Activated CD8-positive, alpha-beta T cell treated with anti-CD3 and anti-CD28 coated beads for 36 hours (primary cell): ENCODE results near the gene RALB. TPM values are rescaled to one million over a fixed set of nuclear protein-coding genes. Genes with fewer than 3 reads are reported as not detected.

Source experiments
- ATAC-seq: fragments of 200-7000 bp; cut with Tn5 transposase; one replicate; pipeline ENCODE4 v1.10.0; 2021; ENCODE audit warnings: mild to moderate bottlenecking, moderate library complexity
- CTCF ChIA-PET: fragments of 350-600 bp; sonication (Branson Sonifier 250); formaldehyde crosslinking; loops from one replicate; lab custom pipeline; 2021; ENCODE audit warnings: antibody characterized with exemption; lab: Charles Lee
- POLR2A ChIA-PET: fragments of 350-600 bp; sonication (Branson Sonifier 250); formaldehyde crosslinking; loops from one replicate; lab custom pipeline; 2021; ENCODE audit warnings: antibody characterized with exemption; lab: Charles Lee
- DNase-seq: peaks from one replicate; pipeline ENCODE4 v3.0.0-alpha.2; 2020
- H3K27ac Mint-ChIP-seq: one replicate; pipeline ENCODE4 v1.8.0; 2021; ENCODE audit warnings: mild to moderate bottlenecking, mixed read lengths
- H3K27me3 Mint-ChIP-seq: one replicate; pipeline ENCODE4 v1.8.0; 2021; ENCODE audit warnings: mixed read lengths
- H3K36me3 Mint-ChIP-seq: one replicate; pipeline ENCODE4 v1.8.0; 2021; ENCODE audit warnings: low read depth, mixed read lengths
- H3K4me1 Mint-ChIP-seq: one replicate; pipeline ENCODE4 v1.8.0; 2021; ENCODE audit warnings: low read depth, mixed read lengths
- H3K4me3 Mint-ChIP-seq: one replicate; pipeline ENCODE4 v1.8.0; 2021; ENCODE audit warnings: mild to moderate bottlenecking, moderate library complexity, mixed read lengths
- H3K9me3 Mint-ChIP-seq: one replicate; pipeline ENCODE4 v1.8.0; 2021; ENCODE audit warnings: mixed read lengths
- intact Hi-C: fragments of 100-400 bp; cut with micrococcal nuclease; formaldehyde crosslinking; loops from one replicate; pipeline ENCODE4 v1.10.0; 2022
- total RNA-seq, 2 experiments: library from RNA; stranded (reverse); gene quantifications; one replicate each; pipeline ENCODE4 v1.2.3, GENCODE V29; 2021
- TF ChIP-seq, protein P1 (sequence below): fragments of 200-600 bp; IDR thresholded peaks from one replicate; pipeline ENCODE4 v1.8.0; 2022; ENCODE audit warnings: antibody characterized with exemption, mild to moderate bottlenecking

RALB gene
- total RNA-seq, 2 experiments from 2014 or later: 16.7 to 17.6 TPM

- Mint-ChIP-seq H3K27ac (no peak overlapping the region), H3K27me3 (no peaks in the 10 kb centered on the region), H3K4me1 (peaks cover 14% of the 10 kb centered on the region), H3K4me3 (no peak overlapping the region), H3K36me3 (peaks cover 14% of the 10 kb centered on the region), H3K9me3 (no peaks in the 10 kb centered on the region)
- intact Hi-C loops: no loop called here
- ChIA-PET POLR2A (no interaction called here), CTCF (interaction anchor here (3.1 kb wide), 1 partner anchor 24 kb away, joined by 14 read pairs; no protein-coding TSS in a partner anchor)
- ATAC-seq (no peak), DNase-seq (no peak)
- TF ChIP-seq, protein P1, sequence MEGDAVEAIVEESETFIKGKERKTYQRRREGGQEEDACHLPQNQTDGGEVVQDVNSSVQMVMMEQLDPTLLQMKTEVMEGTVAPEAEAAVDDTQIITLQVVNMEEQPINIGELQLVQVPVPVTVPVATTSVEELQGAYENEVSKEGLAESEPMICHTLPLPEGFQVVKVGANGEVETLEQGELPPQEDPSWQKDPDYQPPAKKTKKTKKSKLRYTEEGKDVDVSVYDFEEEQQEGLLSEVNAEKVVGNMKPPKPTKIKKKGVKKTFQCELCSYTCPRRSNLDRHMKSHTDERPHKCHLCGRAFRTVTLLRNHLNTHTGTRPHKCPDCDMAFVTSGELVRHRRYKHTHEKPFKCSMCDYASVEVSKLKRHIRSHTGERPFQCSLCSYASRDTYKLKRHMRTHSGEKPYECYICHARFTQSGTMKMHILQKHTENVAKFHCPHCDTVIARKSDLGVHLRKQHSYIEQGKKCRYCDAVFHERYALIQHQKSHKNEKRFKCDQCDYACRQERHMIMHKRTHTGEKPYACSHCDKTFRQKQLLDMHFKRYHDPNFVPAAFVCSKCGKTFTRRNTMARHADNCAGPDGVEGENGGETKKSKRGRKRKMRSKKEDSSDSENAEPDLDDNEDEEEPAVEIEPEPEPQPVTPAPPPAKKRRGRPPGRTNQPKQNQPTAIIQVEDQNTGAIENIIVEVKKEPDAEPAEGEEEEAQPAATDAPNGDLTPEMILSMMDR: no peak
Observed at GRCh38 chr2:120289221-120289906, 36.7 kb downstream of the RALB start.

- Mint-ChIP-seq H3K9me3 (no peaks in the 10 kb centered on the region), H3K27ac (no peak overlapping the region), H3K36me3 (peaks cover 14% of the 10 kb centered on the region), H3K4me1 (peaks cover 14% of the 10 kb centered on the region), H3K4me3 (no peak overlapping the region), H3K27me3 (no peaks in the 10 kb centered on the region)
- intact Hi-C loops: no loop called here
- TF ChIP-seq, protein P1: no peak
- no peak for DNase-seq
- ChIA-PET CTCF (interaction anchor here (0.7 to 3.1 kb wide), 8 partner anchors 11 to 390 kb away, joined by 3 to 14 read pairs (median 3); partner anchors contain the start of gene TMEM185B), POLR2A (interaction anchor here (1.1 kb wide), 1 partner anchor 11 kb away, joined by 3 read pairs; no protein-coding TSS in a partner anchor)
- ATAC-seq: no peak
Observed at GRCh38 chr2:120290737-120291136, 38.1 kb downstream of the RALB start.

DNA sequence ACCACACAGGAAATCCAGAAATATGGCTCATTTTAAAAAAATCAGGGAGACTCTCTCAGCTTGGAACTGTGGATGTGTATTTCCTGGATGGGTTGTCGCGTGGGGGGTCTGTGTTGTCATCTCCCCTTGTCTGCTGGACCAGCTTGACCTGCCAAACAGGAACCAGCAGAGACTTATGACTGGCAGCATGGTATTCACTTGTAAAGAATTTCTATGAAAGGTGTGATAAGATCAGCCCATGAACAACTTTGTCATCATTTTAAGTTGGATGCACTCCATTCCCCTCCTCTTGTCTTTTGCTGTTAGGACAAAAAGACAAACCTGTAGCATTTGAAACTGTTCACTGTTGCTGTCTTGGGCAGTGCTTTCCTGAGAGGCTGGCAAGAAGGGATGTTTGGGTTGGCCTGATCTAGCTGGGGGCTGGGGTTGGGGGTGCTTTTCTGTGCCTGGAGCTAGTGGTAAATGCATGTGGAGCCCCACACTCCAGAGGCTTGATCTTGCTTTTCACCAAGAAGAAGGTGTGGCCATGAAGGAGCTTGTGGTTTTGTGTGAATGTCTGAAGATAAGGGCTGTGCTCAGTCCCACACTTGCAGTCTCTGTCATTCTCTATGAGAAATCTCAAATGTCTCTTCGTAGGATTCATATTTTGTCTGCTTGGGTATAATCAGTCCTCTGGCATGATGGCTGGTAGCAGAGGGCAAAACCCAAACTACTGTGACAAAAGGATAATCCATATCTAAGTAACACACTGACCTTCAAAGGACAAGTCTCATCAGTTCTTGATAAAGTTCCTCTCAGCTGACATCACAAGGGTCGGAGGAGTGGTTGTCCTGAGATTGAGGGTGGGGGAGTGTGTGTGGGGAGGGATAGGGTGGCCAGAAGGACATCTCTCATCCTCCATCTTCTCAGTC lies 39.0 kb downstream of the RALB start:
- no peaks in the 10 kb centered on the region for H3K9me3 Mint-ChIP-seq
- DNase-seq (no peak), ATAC-seq (no peak)
- peaks cover 15% of the 10 kb centered on the region for H3K36me3 Mint-ChIP-seq
- no peak overlapping the region for H3K4me3 Mint-ChIP-seq
- TF ChIP-seq, protein P1: no peak
- ChIA-PET POLR2A (interaction anchor here (1.1 kb wide), 1 partner anchor 10 kb away, joined by 3 read pairs; no protein-coding TSS in a partner anchor), CTCF (interaction anchor here (0.5 to 3.1 kb wide), 5 partner anchors 12 to 117 kb away, joined by 3 to 14 read pairs (median 5); no protein-coding TSS in a partner anchor)
- H3K27ac Mint-ChIP-seq: no peak overlapping the region
- no peaks in the 10 kb centered on the region for H3K27me3 Mint-ChIP-seq
- H3K4me1 Mint-ChIP-seq: peaks cover 13% of the 10 kb centered on the region
- intact Hi-C loops: no loop called here

DNA sequence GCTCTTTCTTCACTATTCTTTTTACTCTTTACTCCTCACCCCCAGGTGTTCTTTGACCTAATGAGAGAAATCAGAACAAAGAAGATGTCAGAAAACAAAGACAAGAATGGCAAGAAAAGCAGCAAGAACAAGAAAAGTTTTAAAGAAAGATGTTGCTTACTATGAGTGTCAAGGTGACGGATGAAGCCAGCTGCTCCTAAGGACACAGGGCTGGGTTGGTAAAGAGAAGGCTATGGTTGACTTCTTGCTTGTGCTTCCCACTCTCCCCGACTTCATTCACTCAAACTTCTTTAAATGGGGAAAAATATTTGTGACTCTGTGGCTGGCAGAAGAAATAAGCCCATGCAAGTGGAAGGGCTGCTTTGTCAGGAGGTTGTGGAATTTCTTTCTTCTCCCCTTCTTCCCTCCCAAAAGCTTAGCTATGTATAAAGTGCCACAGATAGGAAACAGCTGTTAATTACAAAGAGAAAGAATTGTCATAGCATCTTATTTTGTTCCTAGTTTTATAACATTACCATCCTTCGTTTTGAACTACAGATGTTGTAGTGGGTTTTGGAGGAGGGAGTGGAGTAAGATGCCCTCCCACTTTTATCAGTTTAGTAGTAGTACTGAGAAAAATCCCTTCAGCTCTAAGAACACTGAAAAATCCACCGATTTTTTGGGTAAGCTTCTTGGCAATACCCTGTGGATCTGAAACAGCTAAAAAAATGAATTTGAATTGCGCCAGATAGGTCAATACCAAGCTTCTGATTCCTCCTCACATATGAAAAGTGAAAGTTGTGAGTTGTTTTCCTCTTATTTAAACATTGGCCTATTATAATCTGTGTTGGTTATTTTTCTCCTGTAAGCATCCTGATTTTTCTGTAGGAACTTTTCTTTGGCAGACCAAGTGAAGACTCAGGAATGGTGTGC lies 40.7 kb downstream of the RALB start:
- Mint-ChIP-seq H3K4me1 (no peaks in the 10 kb centered on the region), H3K4me3 (no peak overlapping the region), H3K27ac (no peak overlapping the region), H3K36me3 (peaks cover 15% of the 10 kb centered on the region), H3K9me3 (no peaks in the 10 kb centered on the region), H3K27me3 (no peaks in the 10 kb centered on the region)
- ATAC-seq (no peak), DNase-seq (no peak)
- ChIA-PET CTCF (interaction anchor here (0.6 kb wide), 1 partner anchor 402 kb away, joined by 3 read pairs; no protein-coding TSS in a partner anchor), POLR2A (no interaction called here)
- TF ChIP-seq, protein P1: no peak
- intact Hi-C loops: no loop called here
